Liver (tissue), 9 donors: Measurements from ENCODE around the gene EPB41L3. TPM values are rescaled to one million over a fixed set of nuclear protein-coding genes. Genes with fewer than 3 reads are reported as not detected.

Source experiments
- DNase-seq: peaks from one replicate; pipeline ENCODE4 v3.0.0-alpha.2; 2017; ENCODE audit warnings: low spot score
- H3K27ac ChIP-seq, 2 donors: one replicate each; pipeline ENCODE4 v1.7.0; 2013; ENCODE audit warnings: inconsistent platforms in 2 of 2, low read length in 2 of 2, control low read depth in 1 of 2, low read depth in 1 of 2, mild to moderate bottlenecking in 1 of 2
- H3K27me3 ChIP-seq, 4 donors: one replicate each; pipeline versions ENCODE4 v1.6.1 to v1.7.0; 2013; ENCODE audit warnings: low read length in 3 of 4, inconsistent platforms in 1 of 4, mild to moderate bottlenecking in 1 of 4, moderate library complexity in 1 of 4; ENCODE audit not compliant: control insufficient read depth in 4 of 4, insufficient read depth in 4 of 4
- H3K36me3 ChIP-seq, 4 donors: one replicate each; pipeline versions ENCODE4 v1.6.1 to v1.7.0; 2013; ENCODE audit warnings: low read length in 3 of 4, mild to moderate bottlenecking in 3 of 4, low read depth in 1 of 4, moderate library complexity in 1 of 4; ENCODE audit not compliant: control insufficient read depth in 4 of 4, insufficient read depth in 3 of 4
- H3K4me1 ChIP-seq, 4 donors: one replicate each; pipeline versions ENCODE4 v1.6.1 to v1.7.0; 2013; ENCODE audit warnings: low read length in 3 of 4, mild to moderate bottlenecking in 3 of 4, moderate library complexity in 1 of 4; ENCODE audit not compliant: control insufficient read depth in 4 of 4, insufficient read depth in 4 of 4
- H3K4me3 ChIP-seq, 3 donors: one replicate each; pipeline versions ENCODE4 v1.6.1 to v1.7.0; 2013; ENCODE audit warnings: low read length in 3 of 3, control low read depth in 1 of 3, low read depth in 1 of 3, mild to moderate bottlenecking in 1 of 3
- H3K9ac ChIP-seq, 2 donors: one replicate each; pipeline ENCODE4 v1.7.0; 2013; ENCODE audit warnings: low read length in 2 of 2, mild to moderate bottlenecking in 2 of 2, moderate library complexity in 2 of 2, control low read depth in 1 of 2, low read depth in 1 of 2
- H3K9me3 ChIP-seq, 4 donors: one replicate each; pipeline versions ENCODE4 v1.6.1 to v1.7.0; 2013; ENCODE audit warnings: low read length in 3 of 4; ENCODE audit not compliant: control insufficient read depth in 4 of 4
- CTCF ChIP-seq: fragments of 150-350 bp; IDR thresholded peaks from 2 replicates; pipeline ENCODE4 v1.5.1; 2017; ENCODE audit warnings: improper control_type of control experiment, low read depth, low read length; ENCODE audit not compliant: missing input control
- EGR1 ChIP-seq, 2 donors: IDR thresholded peaks; 2 replicates each; pipeline ENCODE4 v1.6.1; 2016 to 2018; ENCODE audit warnings: antibody characterized with exemption in 2 of 2, low read depth in 2 of 2
- FOXA1 ChIP-seq: IDR thresholded peaks from 2 replicates; pipeline ENCODE4 v1.6.1; 2016; ENCODE audit warnings: antibody characterized with exemption
- FOXA2 ChIP-seq: IDR thresholded peaks from 2 replicates; pipeline ENCODE4 v1.6.1; 2016; ENCODE audit warnings: antibody characterized with exemption
- GABPA ChIP-seq, 2 donors: IDR thresholded peaks in 1 of 2; conservative IDR thresholded peaks in 1 of 2; 2 replicates each; pipeline ENCODE4 v1.6.1; 2016; ENCODE audit warnings: antibody characterized with exemption in 2 of 2, mild to moderate bottlenecking in 1 of 2, moderate library complexity in 1 of 2
- HNF4A ChIP-seq, 2 donors: conservative IDR thresholded peaks; 2 replicates each; pipeline ENCODE4 v1.6.1; 2016; ENCODE audit warnings: antibody characterized with exemption in 2 of 2, mild to moderate bottlenecking in 2 of 2
- HNF4G ChIP-seq: IDR thresholded peaks from 2 replicates; pipeline ENCODE4 v1.6.1; 2016; ENCODE audit warnings: antibody characterized with exemption
- NR2F2 ChIP-seq: IDR thresholded peaks from 2 replicates; pipeline ENCODE4 v1.6.1; 2016; ENCODE audit warnings: antibody characterized with exemption
- RAD21 ChIP-seq, 2 donors: IDR thresholded peaks; 2 replicates each; pipeline ENCODE4 v1.6.1; 2016; ENCODE audit warnings: antibody characterized with exemption in 2 of 2, mild to moderate bottlenecking in 2 of 2
- REST ChIP-seq: IDR thresholded peaks from 2 replicates; pipeline ENCODE4 v1.6.1; 2016; ENCODE audit warnings: antibody characterized with exemption, mild to moderate bottlenecking
- RXRA ChIP-seq, 2 donors: IDR thresholded peaks; 2 replicates each; pipeline ENCODE4 v1.6.1; 2017 to 2018; ENCODE audit warnings: antibody characterized with exemption in 2 of 2, mild to moderate bottlenecking in 1 of 2
- SP1 ChIP-seq: IDR thresholded peaks from 2 replicates; pipeline ENCODE4 v1.6.1; 2018; ENCODE audit warnings: antibody characterized with exemption, mild to moderate bottlenecking
- TAF1 ChIP-seq: conservative IDR thresholded peaks from 2 replicates; pipeline ENCODE4 v1.6.1; 2016; ENCODE audit warnings: antibody characterized with exemption, mild to moderate bottlenecking
- YY1 ChIP-seq: IDR thresholded peaks from 2 replicates; pipeline ENCODE4 v1.6.1; 2016; ENCODE audit warnings: antibody characterized with exemption, mild to moderate bottlenecking
- ZBTB33 ChIP-seq: IDR thresholded peaks from 2 replicates; pipeline ENCODE4 v1.6.1; 2016; ENCODE audit warnings: antibody characterized with exemption
- WGBS: extraction: QIAGEN DNeasy Blood & Tissue Kit; methylation state at CpG from one replicate; pipeline ENCODE4 v1.1.7; 2013; 5-methylcytosine and 5-hydroxymethylcytosine counted together
- polyA plus RNA-seq, 2 donors: library from polyadenylated mRNA; stranded (reverse) in 1 of 2; unstranded in 1 of 2; fragments of 200-250 nt in 1 of 2; fragments of >200 nt in 1 of 2; fragmentation: Nextera tagmentation in 1 of 2; extraction: Ambion mirVana in 1 of 2; gene quantifications; one replicate each; pipeline versions ENCODE4 v1.2.1 to v1.2.3, GENCODE V29; 2013 to 2015
- total RNA-seq, 2 donors: library from RNA; depleted of rRNA; stranded (reverse); fragments of >200 nt; gene quantifications; one replicate each; pipeline ENCODE4 v1.2.3, GENCODE V29; 2014
- TF ChIP-seq, protein P1 (sequence below): IDR thresholded peaks from 2 replicates; pipeline ENCODE4 v1.6.1; 2016; ENCODE audit warnings: antibody characterized with exemption
- TF ChIP-seq, protein P2 (sequence below): IDR thresholded peaks from 2 replicates; pipeline ENCODE4 v1.6.1; 2016; ENCODE audit warnings: antibody characterized with exemption
- donor health status: healthy.
- donor health status: healthy.
- donor health status: healthy.
- donor health status: healthy.
- donor health status: healthy.

EPB41L3 gene
- total and polyA plus RNA-seq, 4 donors: 1.4 to 14.5 (median 5.1) TPM

GRCh38 chr18:5521000-5521399 is 22.8 kb downstream of the EPB41L3 start:
- Histone ChIP-seq H3K36me3 (no peaks in the 10 kb centered on the region), H3K27ac (no peak overlapping the region), H3K9me3 (no peaks in the 10 kb centered on the region), H3K4me3 (no peak overlapping the region), H3K9ac (no peak overlapping the region), H3K4me1 (no peaks in the 10 kb centered on the region), H3K27me3 (peaks cover 0 to 2% (median 0%) of the 10 kb centered on the region in 4 donors)
- TF ChIP-seq, protein P1, sequence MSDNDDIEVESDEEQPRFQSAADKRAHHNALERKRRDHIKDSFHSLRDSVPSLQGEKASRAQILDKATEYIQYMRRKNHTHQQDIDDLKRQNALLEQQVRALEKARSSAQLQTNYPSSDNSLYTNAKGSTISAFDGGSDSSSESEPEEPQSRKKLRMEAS: no peak
- TF ChIP-seq YY1 (no peak), HNF4A (conservative IDR thresholded peaks at IDR 0.05) (no peak), SP1 (no peak), RXRA (IDR thresholded peaks at IDR 0.05) (no peak), FOXA1 (no peak), REST (no peak), EGR1 (IDR thresholded peaks at IDR 0.05; ENCODE audit: low read depth in 2 of 2) (no peak), NR2F2 (no peak), TAF1 (no peak), FOXA2 (no peak), HNF4G (no peak), CTCF (no peak), RAD21 (IDR thresholded peaks at IDR 0.05) (no peak), ZBTB33 (no peak)
- TF ChIP-seq, protein P2, sequence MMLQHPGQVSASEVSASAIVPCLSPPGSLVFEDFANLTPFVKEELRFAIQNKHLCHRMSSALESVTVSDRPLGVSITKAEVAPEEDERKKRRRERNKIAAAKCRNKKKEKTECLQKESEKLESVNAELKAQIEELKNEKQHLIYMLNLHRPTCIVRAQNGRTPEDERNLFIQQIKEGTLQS: no peak
- WGBS: 88% methylated on average over 2 of the region's 2 CpGs
- no peak for DNase-seq

- 81% methylated on average over 1 of the region's 1 CpG for WGBS
- H3K9me3 ChIP-seq: no peaks in the 10 kb centered on the region
- no peak overlapping the region for H3K9ac ChIP-seq
- no peaks in the 10 kb centered on the region for H3K36me3 ChIP-seq
- H3K4me3 ChIP-seq: no peak overlapping the region
- H3K27me3 ChIP-seq: peaks cover 0 to 2% (median 0%) of the 10 kb centered on the region in 4 donors
- H3K27ac ChIP-seq: no peak overlapping the region
- DNase-seq: no peak
- H3K4me1 ChIP-seq: no peaks in the 10 kb centered on the region
- TF ChIP-seq TAF1 (no peak), GABPA (IDR thresholded peaks at IDR 0.05 in 1 of 2, conservative IDR thresholded peaks at IDR 0.05 in 1 of 2) (no peak), RAD21 (IDR thresholded peaks at IDR 0.05) (no peak), FOXA2 (no peak), SP1 (no peak), REST (no peak), YY1 (no peak), NR2F2 (no peak), ZBTB33 (no peak)
- TF ChIP-seq, protein P1: no peak
- TF ChIP-seq, protein P2: no peak
Measured at GRCh38 chr18:5520464-5520863, 23.3 kb downstream of the EPB41L3 start.
